Panc1 (cell line): ENCODE measurements around the gene CHSY3.

ENCODE experiments used
- TCF7L2 ChIP-seq: IDR thresholded peaks from 2 replicates; pipeline ENCODE4 v1.6.1; 2011; ENCODE audit warnings: mild to moderate bottlenecking, low read depth, low read length, inconsistent platforms
- TF ChIP-seq, protein P1 (sequence below): fragments of 450-650 bp; IDR thresholded peaks from 2 replicates; pipeline ENCODE4 v1.5.1; 2017; ENCODE audit warnings: mild to moderate bottlenecking

DNA sequence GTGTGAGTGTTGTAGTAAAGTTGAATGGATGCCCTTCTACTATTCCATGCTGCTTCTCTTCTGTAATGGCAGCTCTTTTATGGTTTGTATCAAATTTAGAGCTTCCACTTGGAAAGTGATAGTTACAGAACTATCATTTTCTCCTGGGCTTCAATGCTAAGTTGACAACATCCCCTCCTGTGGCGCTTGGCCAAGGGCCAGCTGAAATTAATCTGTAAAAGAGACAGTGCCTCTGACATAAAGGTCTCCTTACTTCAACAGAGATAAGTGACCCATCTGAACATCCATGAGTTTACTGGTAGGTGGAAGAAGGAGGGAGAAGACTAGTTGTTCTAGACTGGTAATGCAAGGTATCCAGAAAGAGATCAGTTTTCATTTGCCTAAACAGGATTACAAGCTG lies 39.7 kb downstream of the CHSY3 start:
- TF ChIP-seq, protein P1, sequence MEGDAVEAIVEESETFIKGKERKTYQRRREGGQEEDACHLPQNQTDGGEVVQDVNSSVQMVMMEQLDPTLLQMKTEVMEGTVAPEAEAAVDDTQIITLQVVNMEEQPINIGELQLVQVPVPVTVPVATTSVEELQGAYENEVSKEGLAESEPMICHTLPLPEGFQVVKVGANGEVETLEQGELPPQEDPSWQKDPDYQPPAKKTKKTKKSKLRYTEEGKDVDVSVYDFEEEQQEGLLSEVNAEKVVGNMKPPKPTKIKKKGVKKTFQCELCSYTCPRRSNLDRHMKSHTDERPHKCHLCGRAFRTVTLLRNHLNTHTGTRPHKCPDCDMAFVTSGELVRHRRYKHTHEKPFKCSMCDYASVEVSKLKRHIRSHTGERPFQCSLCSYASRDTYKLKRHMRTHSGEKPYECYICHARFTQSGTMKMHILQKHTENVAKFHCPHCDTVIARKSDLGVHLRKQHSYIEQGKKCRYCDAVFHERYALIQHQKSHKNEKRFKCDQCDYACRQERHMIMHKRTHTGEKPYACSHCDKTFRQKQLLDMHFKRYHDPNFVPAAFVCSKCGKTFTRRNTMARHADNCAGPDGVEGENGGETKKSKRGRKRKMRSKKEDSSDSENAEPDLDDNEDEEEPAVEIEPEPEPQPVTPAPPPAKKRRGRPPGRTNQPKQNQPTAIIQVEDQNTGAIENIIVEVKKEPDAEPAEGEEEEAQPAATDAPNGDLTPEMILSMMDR = no peak
- TF ChIP-seq TCF7L2 = no peak
